Measurements from ENCODE around the gene VMA21.

VMA21 gene, protein sequence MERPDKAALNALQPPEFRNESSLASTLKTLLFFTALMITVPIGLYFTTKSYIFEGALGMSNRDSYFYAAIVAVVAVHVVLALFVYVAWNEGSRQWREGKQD

GRCh38 chrX:151396825-151397740, at the start of gene VMA21:
VMA21 (plus strand) TSS chrX:151397206; CDS start chrX:151397309, 103 bp downstream.
- DNase-seq (ENCODE audit: low spot score): peak; percentile 79

- DNase-seq (ENCODE audit: low spot score): no peak
Measured at GRCh38 chrX:151359341-151359740, 37.7 kb upstream of the VMA21 start.

GRCh38 chrX:151359931-151360871, 36.8 kb upstream of the VMA21 start:
- peak; percentile 60 for DNase-seq (ENCODE audit: low spot score)

DNA sequence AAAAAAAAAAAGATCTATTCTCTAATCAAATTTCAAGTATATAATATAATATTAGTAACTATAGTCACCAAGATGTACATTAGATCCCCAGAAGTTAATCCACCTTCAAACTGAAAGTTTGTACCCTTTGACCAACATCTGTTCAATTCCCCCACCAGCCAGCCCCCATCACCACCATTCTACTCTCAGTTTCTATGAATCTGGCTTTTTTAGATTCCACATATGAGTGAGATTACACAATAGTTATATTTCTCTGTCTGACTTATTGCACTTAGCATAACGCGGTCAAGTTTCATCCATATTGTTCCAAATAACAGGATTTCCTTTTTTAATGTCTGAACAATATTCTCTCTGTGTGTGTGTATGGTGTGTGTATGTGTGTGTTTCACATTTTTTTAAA, 33.7 kb upstream of the VMA21 start:
- DNase-seq (ENCODE audit: low spot score): no peak

DNA sequence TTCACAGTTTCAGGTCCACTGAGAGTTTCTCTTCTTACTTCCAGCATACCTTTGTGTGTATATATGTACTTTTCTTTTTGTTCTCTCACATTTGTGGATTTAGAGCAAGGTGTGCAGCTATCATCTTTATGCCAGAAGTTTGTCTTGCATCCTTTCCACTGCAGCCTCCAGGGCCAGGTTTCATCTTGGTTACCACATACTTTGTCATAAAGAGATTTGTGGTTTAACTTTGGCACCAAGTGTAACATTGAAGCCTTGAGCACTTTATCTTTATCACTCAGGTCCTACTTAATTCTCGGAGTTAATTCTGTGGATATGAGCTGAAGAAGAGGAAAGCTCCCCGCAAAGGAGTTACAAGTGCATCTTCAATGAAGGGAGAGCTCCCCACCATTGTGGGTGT, 31.4 kb upstream of the VMA21 start:
- no peak for DNase-seq (ENCODE audit: low spot score)

DNA sequence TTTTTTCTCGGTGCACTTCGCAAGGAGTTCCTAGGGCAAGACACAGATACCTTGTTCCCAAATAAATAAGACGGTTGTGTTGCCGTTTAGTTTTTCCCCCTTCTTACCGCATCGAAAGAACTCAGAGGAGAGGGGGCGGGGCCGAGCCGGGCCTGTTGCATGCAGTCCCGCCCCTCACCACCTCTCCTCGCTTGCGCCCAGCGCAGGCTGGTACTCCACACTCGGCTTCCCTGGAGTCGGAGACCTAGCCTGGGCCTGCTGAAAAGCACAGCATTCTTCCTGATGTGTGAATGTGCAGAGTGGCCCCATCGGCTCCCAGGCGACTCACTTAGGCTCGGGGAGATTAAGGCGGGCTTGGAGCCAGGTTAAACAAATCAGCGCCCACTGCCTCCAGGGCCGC, 26.1 kb upstream of the VMA21 start:
- peak; percentile 56 for DNase-seq (ENCODE audit: low spot score)

DNA sequence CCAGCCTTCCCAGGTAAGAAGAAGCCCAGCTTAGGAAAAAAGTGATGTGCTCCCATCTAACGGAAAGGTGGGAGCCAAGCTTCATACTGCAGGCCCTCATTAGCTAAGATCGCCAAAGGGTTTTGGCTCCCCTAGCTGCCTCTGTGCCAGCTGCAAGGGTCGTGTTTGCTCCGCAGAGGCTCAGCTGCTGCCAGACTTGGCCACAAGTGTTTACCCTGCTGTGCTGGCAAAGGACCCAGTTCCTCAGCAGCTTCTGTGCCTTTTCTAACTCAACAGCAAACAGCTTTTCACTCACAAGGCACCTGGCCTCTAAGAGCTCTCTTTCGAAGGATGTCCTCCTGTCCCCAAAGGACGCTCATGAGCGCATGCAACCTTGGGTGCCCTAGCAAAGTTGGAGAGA, 12.2 kb upstream of the VMA21 start:
- no peak for DNase-seq (ENCODE audit: low spot score)

GRCh38 chrX:151386838-151387459, 10.1 kb upstream of the VMA21 start:
- DNase-seq (ENCODE audit: low spot score): no peak

GRCh38 chrX:151391722-151392121, 5.3 kb upstream of the VMA21 start:
- no peak for DNase-seq (ENCODE audit: low spot score)

GRCh38 chrX:151393514-151393913, 3.5 kb upstream of the VMA21 start:
- DNase-seq (ENCODE audit: low spot score): peak; percentile 50

DNA sequence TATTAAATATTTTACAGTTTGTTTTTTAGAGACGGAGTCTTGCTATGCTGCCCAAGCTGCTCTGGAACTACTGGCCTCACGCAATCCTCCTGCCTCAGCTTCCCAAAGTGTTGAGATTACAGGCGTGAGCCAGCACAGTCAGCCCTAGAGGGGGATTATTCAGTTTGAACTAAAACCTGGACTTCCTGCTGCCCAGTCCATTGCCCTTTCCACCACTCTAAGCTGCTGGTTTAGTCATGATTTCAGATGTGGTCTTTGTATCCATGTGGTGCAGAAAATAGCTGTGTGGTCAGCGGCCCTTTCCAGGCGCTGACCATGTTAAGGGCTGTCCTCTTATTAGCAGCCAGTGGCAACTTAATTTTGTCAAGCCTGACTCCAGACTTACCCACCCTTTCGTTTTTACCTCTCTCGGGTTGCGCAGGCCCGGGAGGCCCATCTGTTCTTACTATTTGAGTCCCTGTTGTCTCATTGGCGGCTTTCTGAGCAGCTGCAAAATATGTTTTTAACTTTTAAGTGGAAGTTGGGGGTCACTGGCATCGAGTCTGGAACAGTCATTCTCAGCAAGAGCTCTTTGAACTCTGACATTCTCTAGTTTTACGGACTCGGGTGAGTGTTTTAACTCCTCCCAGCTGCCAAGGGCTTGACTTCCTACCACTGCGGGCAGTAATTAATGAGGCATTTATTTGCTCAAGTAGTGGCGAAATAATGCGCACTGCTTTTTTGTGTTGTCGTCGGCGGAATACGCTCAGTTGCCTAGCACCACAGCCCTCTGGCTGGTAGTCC, 773 bp upstream of the VMA21 start:
- no peak for DNase-seq (ENCODE audit: low spot score)

DNA sequence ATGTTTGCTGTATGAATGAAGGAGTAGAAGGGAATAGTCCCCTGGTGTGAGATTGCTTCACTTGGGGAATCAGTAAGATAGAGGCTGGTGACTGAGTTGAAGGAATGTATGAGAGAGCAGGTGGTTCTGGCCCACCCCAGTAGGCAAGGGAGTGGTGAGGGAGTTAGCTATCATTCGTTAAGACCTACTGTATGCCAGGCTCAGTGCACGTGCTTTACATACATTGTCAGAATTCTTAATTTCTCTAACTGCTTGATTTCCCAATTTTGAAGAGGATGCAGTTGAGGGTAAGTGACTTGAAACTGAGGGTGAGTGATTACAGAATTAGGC, 700 bp downstream of the VMA21 start:
- no peak for DNase-seq (ENCODE audit: low spot score)

DNA sequence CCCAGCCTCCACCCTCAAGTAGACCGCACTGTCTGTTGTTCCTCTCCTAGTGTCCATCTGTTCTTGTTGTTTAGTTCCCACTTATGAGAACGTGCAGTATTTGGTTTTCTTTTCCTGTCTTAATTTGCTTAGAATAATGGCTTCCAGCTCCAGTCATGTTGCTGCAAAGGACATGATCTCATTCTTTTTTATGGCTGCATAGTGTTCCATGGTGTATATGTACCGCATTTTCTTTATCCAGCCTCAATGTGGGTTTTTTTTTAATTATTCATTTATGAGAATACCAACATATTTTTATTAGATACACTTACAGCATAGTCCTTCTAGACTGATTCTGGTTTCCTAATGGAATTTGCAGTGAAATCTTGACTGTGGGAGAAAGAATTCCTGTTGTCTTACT, 1.3 kb downstream of the VMA21 start:
- no peak for DNase-seq (ENCODE audit: low spot score)

DNA sequence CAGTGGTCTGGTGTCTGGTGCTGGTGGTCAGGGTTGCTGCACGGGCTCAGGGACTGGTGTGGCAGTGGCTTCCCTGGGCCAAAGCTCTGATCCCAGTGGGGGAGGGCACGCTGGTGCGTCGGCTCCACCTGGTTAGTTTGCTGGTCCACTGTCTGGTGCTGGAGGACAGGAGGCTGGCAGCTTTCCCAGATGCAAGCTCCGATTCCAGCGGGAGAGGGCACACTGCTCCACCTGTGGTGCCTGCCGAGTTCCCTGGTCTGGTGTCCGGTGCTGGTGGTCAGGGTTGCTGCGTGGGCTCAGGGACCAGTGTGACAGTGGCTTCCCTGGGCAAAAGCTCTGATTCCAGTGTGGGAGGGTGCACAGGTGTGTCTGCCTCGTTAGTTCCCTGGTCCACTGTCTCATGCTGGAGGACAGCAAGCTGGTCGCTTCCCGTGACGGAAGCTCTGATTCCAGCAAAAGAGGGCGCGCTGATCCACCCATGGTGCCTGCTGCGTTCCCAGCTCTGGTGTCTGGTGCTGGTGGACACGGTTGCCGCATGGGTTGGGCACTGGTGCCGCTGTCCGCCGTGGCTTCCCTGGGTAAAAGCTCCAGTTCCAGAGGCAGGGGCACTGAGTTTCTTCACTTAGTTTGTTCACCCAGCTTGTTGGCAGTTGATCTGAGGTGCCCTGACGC, 5.8 kb downstream of the VMA21 start:
- no peak for DNase-seq (ENCODE audit: low spot score)

DNA sequence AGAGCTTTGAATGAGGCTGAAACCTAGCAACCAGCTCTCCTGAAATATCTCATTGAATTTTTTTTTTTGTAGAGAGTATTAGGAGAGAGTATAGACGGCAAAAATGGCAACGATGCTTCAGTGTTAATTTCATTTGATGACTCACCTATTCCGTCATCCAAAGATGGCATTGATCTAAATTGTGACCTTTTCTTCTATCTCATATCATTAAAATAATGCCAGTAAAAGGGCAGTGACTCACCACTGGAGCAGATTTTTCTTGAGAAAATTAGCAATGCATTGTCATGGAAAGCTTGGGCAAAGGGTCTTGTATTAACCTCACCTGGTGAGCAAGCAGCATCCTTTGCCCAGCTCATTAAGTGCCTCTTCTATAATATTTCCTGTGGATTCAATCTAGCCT, 19.6 kb downstream of the VMA21 start:
- no peak for DNase-seq (ENCODE audit: low spot score)

GRCh38 chrX:151419782-151420181, 22.8 kb downstream of the VMA21 start:
- no peak for DNase-seq (ENCODE audit: low spot score)

DNA sequence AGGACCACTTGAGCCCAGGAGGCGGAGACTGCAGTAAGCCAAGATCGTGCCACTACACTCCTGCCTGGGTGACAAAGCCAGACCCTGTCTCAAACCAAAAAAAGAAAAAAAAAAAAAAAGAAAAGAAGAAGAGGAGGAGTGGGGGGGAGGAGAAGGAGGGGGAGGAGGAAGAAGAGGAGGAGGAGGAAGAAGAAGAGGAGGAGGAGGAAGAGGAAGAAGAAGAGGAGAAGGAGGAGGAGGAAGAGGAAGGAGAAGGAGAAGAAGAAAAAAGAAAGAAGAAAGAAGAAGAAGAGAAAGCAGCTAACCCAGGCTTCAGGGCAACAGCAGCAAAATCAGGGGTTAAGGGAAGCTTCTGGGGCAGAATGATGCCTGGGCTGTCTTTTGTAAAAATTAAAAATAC, 27.5 kb downstream of the VMA21 start:
- no peak for DNase-seq (ENCODE audit: low spot score)

GRCh38 chrX:151448509-151448908, 51.5 kb downstream of the VMA21 start:
- DNase-seq (ENCODE audit: low spot score): no peak

GRCh38 chrX:151458824-151459223, 61.8 kb downstream of the VMA21 start:
- DNase-seq (ENCODE audit: low spot score): no peak
